ENCODE measurements around the gene RAP1A. TPM values are rescaled to one million over a fixed set of nuclear protein-coding genes. Genes with fewer than 3 reads are reported as not detected.

Gene RAP1A
- 46.5 TPM for polyA plus RNA-seq (2013, experiment 1 of 2)
- 49.2 TPM for polyA plus RNA-seq (2013, experiment 2 of 2)

DNA sequence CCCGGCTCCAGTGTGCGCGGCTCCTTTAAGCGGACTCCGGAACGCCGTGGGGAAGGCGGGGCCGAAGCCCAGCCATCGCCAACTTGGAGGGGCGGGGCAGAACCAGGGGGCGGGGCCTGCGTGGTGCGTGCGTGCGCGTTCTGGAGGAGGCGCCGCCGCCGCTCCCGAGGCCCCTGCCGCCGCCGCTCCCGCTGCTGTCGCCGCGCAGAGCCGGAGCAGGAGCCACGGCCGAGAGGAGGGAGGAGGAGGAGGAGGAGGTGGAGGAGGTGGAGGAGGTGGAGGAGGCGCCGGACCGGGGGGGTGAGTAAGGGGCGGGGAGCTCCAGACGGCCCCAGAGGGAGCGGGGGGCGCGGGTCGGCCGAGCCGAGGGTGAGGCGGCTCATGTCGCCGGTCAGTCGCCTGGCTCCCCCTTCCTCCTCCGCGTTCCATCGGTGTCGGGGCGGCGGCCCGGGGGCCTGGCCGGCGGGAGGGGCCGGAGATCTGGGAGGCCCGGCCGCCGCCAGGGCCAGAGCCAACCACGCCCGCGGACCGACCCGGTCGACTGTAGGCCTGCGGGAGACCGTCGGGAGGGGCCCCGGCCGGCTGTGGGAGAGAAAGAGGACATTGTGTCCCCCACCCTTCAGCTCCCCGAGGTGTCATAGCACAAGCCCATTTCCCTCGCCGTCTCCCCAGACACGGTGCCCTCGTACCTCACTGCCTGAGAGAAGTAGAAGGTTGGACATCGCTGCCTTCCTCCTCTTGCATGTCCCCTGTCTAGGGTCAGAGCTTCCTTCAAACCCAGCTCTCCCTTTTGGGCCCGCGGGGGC, at the start of gene RAP1A:
RAP1A (plus strand) TSS at position 155 of the 806 bp plus-strand sequence. CDS start 71,572 bp downstream, outside the sequence.
- peaks cover 5% of the 10 kb centered on the region for H3K4me1 ChIP-seq (ENCODE audit: control insufficient read depth, low read depth, low read length)
- H3K4me2 ChIP-seq (ENCODE audit: low read length), result peak within 1 kb of the TSS; percentile 93
- no peak within 1 kb of the TSS for H2BK120ac ChIP-seq (ENCODE audit: low read depth, low read length)
- H3K36me3 ChIP-seq (ENCODE audit: control insufficient read depth, insufficient read depth, low read length), result no peaks in the 10 kb centered on the region
- H3K27me3 ChIP-seq (ENCODE audit: insufficient read depth, low read length, poor library complexity), result no peaks in the 10 kb centered on the region
- H3K79me2 ChIP-seq (ENCODE audit: control insufficient read depth, insufficient read depth, low read length), result peaks cover 26% of the 10 kb centered on the region
- H3K56ac ChIP-seq (ENCODE audit: low read length), result peak within 1 kb of the TSS; percentile 99
- H3K4ac ChIP-seq (ENCODE audit: low read depth, low read length), result no peak within 1 kb of the TSS
- peak within 1 kb of the TSS; percentile 80 for H3K23ac ChIP-seq (ENCODE audit: low read length)
- no peak within 1 kb of the TSS for H4K5ac ChIP-seq (ENCODE audit: low read length)
- peak within 1 kb of the TSS; percentile 94 for H3K9ac ChIP-seq (ENCODE audit: low read length)
- H2BK5ac ChIP-seq (ENCODE audit: low read length), result no peak within 1 kb of the TSS
- H2AK5ac ChIP-seq (ENCODE audit: low read length), result no peak within 1 kb of the TSS
- peak within 1 kb of the TSS; percentile 95 for H3K4me3 ChIP-seq (ENCODE audit: low read length)
- WGBS (ENCODE audit: extremely low coverage, insufficient coverage, low lambda C conversion rate), result no CpG with 5 or more reads among the region's 79 CpGs
- peak within 1 kb of the TSS; percentile 29 for H3K18ac ChIP-seq (ENCODE audit: low read length)
- H2BK15ac ChIP-seq (replicated peaks; ENCODE audit: low read depth), result no peak within 1 kb of the TSS
- peak; percentile 95 for DNase-seq
- peak within 1 kb of the TSS; percentile 57 for H3K27ac ChIP-seq (ENCODE audit: low read depth, low read length)
- H4K8ac ChIP-seq (ENCODE audit: low read depth, low read length), result no peak within 1 kb of the TSS
- peaks cover 6% of the 10 kb centered on the region for H3K79me1 ChIP-seq (ENCODE audit: low read length)

DNA sequence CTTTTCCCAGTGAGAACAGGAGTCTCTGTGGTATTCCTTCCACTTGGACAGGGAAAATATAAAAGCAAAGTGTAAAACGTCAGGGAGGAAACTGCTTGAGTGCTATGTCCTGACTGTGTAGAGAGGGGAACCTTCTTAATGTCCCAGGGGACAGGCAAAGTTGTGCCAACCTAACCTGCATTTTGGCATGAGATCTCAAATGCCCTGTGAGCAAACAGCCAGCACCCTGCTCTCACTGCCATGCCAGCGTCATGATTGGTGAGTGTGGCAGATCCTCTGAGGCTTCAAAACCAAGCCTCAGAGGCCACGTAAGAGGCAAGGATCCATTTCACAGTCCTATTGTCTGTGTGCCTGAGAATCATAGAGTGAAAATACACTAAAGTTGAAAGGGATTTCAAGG, 49.7 kb upstream of the RAP1A start:
- no peak overlapping the region for H3K27ac ChIP-seq (ENCODE audit: low read depth, low read length)
- H3K27me3 ChIP-seq (ENCODE audit: insufficient read depth, low read length, poor library complexity), result no peaks in the 10 kb centered on the region
- no peak overlapping the region for H3K9ac ChIP-seq (ENCODE audit: low read length)
- no CpG with 5 or more reads among the region's 3 CpGs for WGBS (ENCODE audit: extremely low coverage, insufficient coverage, low lambda C conversion rate)
- DNase-seq, result no peak
- H3K79me1 ChIP-seq (ENCODE audit: low read length), result no peaks in the 10 kb centered on the region
- H3K23ac ChIP-seq (ENCODE audit: low read length), result no peak overlapping the region
- H2BK15ac ChIP-seq (replicated peaks; ENCODE audit: low read depth), result no peak overlapping the region
- no peaks in the 10 kb centered on the region for H3K4me1 ChIP-seq (ENCODE audit: control insufficient read depth, low read depth, low read length)
- no peak overlapping the region for H3K56ac ChIP-seq (ENCODE audit: low read length)
- no peak overlapping the region for H4K8ac ChIP-seq (ENCODE audit: low read depth, low read length)
- H3K4me3 ChIP-seq (ENCODE audit: low read length), result no peak overlapping the region
- no peak overlapping the region for H3K4me2 ChIP-seq (ENCODE audit: low read length)
- H3K36me3 ChIP-seq (ENCODE audit: control insufficient read depth, insufficient read depth, low read length), result no peaks in the 10 kb centered on the region
- H3K4ac ChIP-seq (ENCODE audit: low read depth, low read length), result no peak overlapping the region
- H2AK5ac ChIP-seq (ENCODE audit: low read length), result no peak overlapping the region
- H2BK120ac ChIP-seq (ENCODE audit: low read depth, low read length), result no peak overlapping the region
- H4K5ac ChIP-seq (ENCODE audit: low read length), result no peak overlapping the region
- no peaks in the 10 kb centered on the region for H3K79me2 ChIP-seq (ENCODE audit: control insufficient read depth, insufficient read depth, low read length)
- no peak overlapping the region for H3K18ac ChIP-seq (ENCODE audit: low read length)
- H2BK5ac ChIP-seq (ENCODE audit: low read length), result no peak overlapping the region

DNA sequence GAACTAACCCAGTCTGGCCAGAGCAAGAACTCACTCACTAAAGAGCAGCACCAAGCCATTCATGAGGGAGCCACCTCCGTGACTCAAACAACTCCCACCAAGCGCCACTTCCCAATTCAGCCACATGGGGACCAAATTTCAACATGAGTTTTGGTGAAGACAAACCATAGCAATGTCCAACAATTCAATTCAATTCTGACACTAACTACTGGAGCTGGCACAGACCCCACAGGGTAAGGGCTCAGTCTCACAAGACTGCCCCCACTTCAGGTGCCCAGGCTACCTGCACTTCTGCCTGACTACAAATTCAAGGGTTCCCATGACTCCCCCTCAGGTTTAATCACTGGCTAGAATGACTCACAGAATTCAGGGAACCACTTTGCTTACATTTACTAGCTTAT, 48.8 kb upstream of the RAP1A start:
- no peak overlapping the region for H3K18ac ChIP-seq (ENCODE audit: low read length)
- no peak overlapping the region for H2BK15ac ChIP-seq (replicated peaks; ENCODE audit: low read depth)
- no peak overlapping the region for H4K8ac ChIP-seq (ENCODE audit: low read depth, low read length)
- no peak overlapping the region for H3K9ac ChIP-seq (ENCODE audit: low read length)
- H3K23ac ChIP-seq (ENCODE audit: low read length), result no peak overlapping the region
- H2AK5ac ChIP-seq (ENCODE audit: low read length), result no peak overlapping the region
- H3K36me3 ChIP-seq (ENCODE audit: control insufficient read depth, insufficient read depth, low read length), result no peaks in the 10 kb centered on the region
- no peak overlapping the region for H4K5ac ChIP-seq (ENCODE audit: low read length)
- no peak overlapping the region for H2BK120ac ChIP-seq (ENCODE audit: low read depth, low read length)
- no peak overlapping the region for H3K27ac ChIP-seq (ENCODE audit: low read depth, low read length)
- no peaks in the 10 kb centered on the region for H3K27me3 ChIP-seq (ENCODE audit: insufficient read depth, low read length, poor library complexity)
- DNase-seq, result peak; percentile 63
- H3K4me2 ChIP-seq (ENCODE audit: low read length), result no peak overlapping the region
- H3K79me1 ChIP-seq (ENCODE audit: low read length), result no peaks in the 10 kb centered on the region
- no peak overlapping the region for H2BK5ac ChIP-seq (ENCODE audit: low read length)
- H3K4me3 ChIP-seq (ENCODE audit: low read length), result no peak overlapping the region
- H3K4me1 ChIP-seq (ENCODE audit: control insufficient read depth, low read depth, low read length), result no peaks in the 10 kb centered on the region
- no peaks in the 10 kb centered on the region for H3K79me2 ChIP-seq (ENCODE audit: control insufficient read depth, insufficient read depth, low read length)
- no CpG with 5 or more reads among the region's 2 CpGs for WGBS (ENCODE audit: extremely low coverage, insufficient coverage, low lambda C conversion rate)
- no peak overlapping the region for H3K4ac ChIP-seq (ENCODE audit: low read depth, low read length)
- no peak overlapping the region for H3K56ac ChIP-seq (ENCODE audit: low read length)

- Histone ChIP-seq H3K36me3 (ENCODE audit: control insufficient read depth, insufficient read depth, low read length) (no peaks in the 10 kb centered on the region), H3K9ac (ENCODE audit: low read length) (no peak overlapping the region), H4K5ac (ENCODE audit: low read length) (no peak overlapping the region), H3K4ac (ENCODE audit: low read depth, low read length) (no peak overlapping the region), H3K79me2 (ENCODE audit: control insufficient read depth, insufficient read depth, low read length) (no peaks in the 10 kb centered on the region), H3K18ac (ENCODE audit: low read length) (no peak overlapping the region), H3K27me3 (ENCODE audit: insufficient read depth, low read length, poor library complexity) (no peaks in the 10 kb centered on the region), H2BK120ac (ENCODE audit: low read depth, low read length) (no peak overlapping the region), H2BK15ac (replicated peaks; ENCODE audit: low read depth) (no peak overlapping the region), H2AK5ac (ENCODE audit: low read length) (no peak overlapping the region), H3K4me1 (ENCODE audit: control insufficient read depth, low read depth, low read length) (no peaks in the 10 kb centered on the region), H4K8ac (ENCODE audit: low read depth, low read length) (no peak overlapping the region), H3K27ac (ENCODE audit: low read depth, low read length) (no peak overlapping the region), H3K4me2 (ENCODE audit: low read length) (no peak overlapping the region), H2BK5ac (ENCODE audit: low read length) (no peak overlapping the region), H3K4me3 (ENCODE audit: low read length) (no peak overlapping the region), H3K79me1 (ENCODE audit: low read length) (no peaks in the 10 kb centered on the region), H3K23ac (ENCODE audit: low read length) (no peak overlapping the region), H3K56ac (ENCODE audit: low read length) (no peak overlapping the region)
- no CpG with 5 or more reads among the region's 3 CpGs for WGBS (ENCODE audit: extremely low coverage, insufficient coverage, low lambda C conversion rate)
- DNase-seq, result peak; percentile 2
These were observed 48.4 kb upstream of the RAP1A start for GRCh38 chr1:111571239-111571638.

- Histone ChIP-seq H3K4me3 (ENCODE audit: low read length) (no peak overlapping the region), H2AK5ac (ENCODE audit: low read length) (no peak overlapping the region), H4K5ac (ENCODE audit: low read length) (no peak overlapping the region), H3K56ac (ENCODE audit: low read length) (no peak overlapping the region), H3K79me1 (ENCODE audit: low read length) (no peaks in the 10 kb centered on the region), H2BK15ac (replicated peaks; ENCODE audit: low read depth) (no peak overlapping the region), H3K9ac (ENCODE audit: low read length) (no peak overlapping the region), H3K4me2 (ENCODE audit: low read length) (no peak overlapping the region), H3K27me3 (ENCODE audit: insufficient read depth, low read length, poor library complexity) (no peaks in the 10 kb centered on the region), H4K8ac (ENCODE audit: low read depth, low read length) (no peak overlapping the region), H3K36me3 (ENCODE audit: control insufficient read depth, insufficient read depth, low read length) (no peaks in the 10 kb centered on the region), H3K79me2 (ENCODE audit: control insufficient read depth, insufficient read depth, low read length) (no peaks in the 10 kb centered on the region), H3K27ac (ENCODE audit: low read depth, low read length) (no peak overlapping the region), H3K4ac (ENCODE audit: low read depth, low read length) (no peak overlapping the region), H2BK120ac (ENCODE audit: low read depth, low read length) (no peak overlapping the region), H3K23ac (ENCODE audit: low read length) (no peak overlapping the region), H3K4me1 (ENCODE audit: control insufficient read depth, low read depth, low read length) (no peaks in the 10 kb centered on the region), H2BK5ac (ENCODE audit: low read length) (no peak overlapping the region), H3K18ac (ENCODE audit: low read length) (no peak overlapping the region)
- peak; percentile 14 for DNase-seq
- WGBS (ENCODE audit: extremely low coverage, insufficient coverage, low lambda C conversion rate), result no CpG with 5 or more reads among the region's 2 CpGs
These were observed 47.6 kb upstream of the RAP1A start for GRCh38 chr1:111571987-111572386.

All from mesendoderm (in vitro differentiated cells).